HEK293 (cell line): Measurements from ENCODE around the gene AP3S2.

Experiments
- TRIM28 ChIP-seq: IDR thresholded peaks from 2 replicates; pipeline ENCODE4 v1.6.1; 2011; ENCODE audit warnings: low read length, control low read depth, borderline replicate concordance
- YY1 ChIP-seq: fragments of 450-650 bp; formaldehyde crosslinking; IDR thresholded peaks from 2 replicates; pipeline ENCODE4 v1.5.1; 2018; ENCODE audit warnings: missing biosample characterization, missing genetic modification characterization
- ZBTB1 ChIP-seq: fragments of 450-650 bp; formaldehyde crosslinking; IDR thresholded peaks from 2 replicates; pipeline ENCODE4 v1.5.1; 2016; ENCODE audit warnings: missing biosample characterization, missing genetic modification characterization
- ZBTB7A ChIP-seq: fragments of 450-650 bp; formaldehyde crosslinking; IDR thresholded peaks from 2 replicates; pipeline ENCODE4 v1.5.1; 2016; ENCODE audit warnings: low read depth, missing biosample characterization, missing genetic modification characterization
- ZNF473 ChIP-seq: fragments of 450-650 bp; formaldehyde crosslinking; IDR thresholded peaks from 2 replicates; pipeline ENCODE4 v1.5.1; 2017; ENCODE audit warnings: missing biosample characterization, missing genetic modification characterization
- ZNF701 ChIP-seq: fragments of 450-650 bp; formaldehyde crosslinking; IDR thresholded peaks from 2 replicates; pipeline ENCODE4 v1.5.1; 2016; ENCODE audit warnings: missing biosample characterization, missing genetic modification characterization
- TF ChIP-seq, protein P1 (sequence below): IDR thresholded peaks from 2 replicates; pipeline ENCODE4 v1.6.1; 2011; ENCODE audit warnings: mild to moderate bottlenecking, low read depth, low read length, borderline replicate concordance
- TF ChIP-seq, protein P2 (sequence below): fragments of 450-650 bp; formaldehyde crosslinking; IDR thresholded peaks from 2 replicates; pipeline ENCODE4 v1.5.1; 2016; ENCODE audit warnings: missing biosample characterization, missing genetic modification characterization
- TF ChIP-seq, protein P3 (sequence below): fragments of 450-650 bp; formaldehyde crosslinking; IDR thresholded peaks from 2 replicates; pipeline ENCODE4 v1.5.1; 2017; ENCODE audit warnings: missing biosample characterization, missing genetic modification characterization
- TF ChIP-seq, protein P4 (sequence below): sonication (generic); formaldehyde crosslinking; IDR thresholded peaks from 2 replicates; pipeline ENCODE4 v1.8.1; 2022; ENCODE audit warnings: mild to moderate bottlenecking, moderate library complexity, missing genetic modification reagents

DNA sequence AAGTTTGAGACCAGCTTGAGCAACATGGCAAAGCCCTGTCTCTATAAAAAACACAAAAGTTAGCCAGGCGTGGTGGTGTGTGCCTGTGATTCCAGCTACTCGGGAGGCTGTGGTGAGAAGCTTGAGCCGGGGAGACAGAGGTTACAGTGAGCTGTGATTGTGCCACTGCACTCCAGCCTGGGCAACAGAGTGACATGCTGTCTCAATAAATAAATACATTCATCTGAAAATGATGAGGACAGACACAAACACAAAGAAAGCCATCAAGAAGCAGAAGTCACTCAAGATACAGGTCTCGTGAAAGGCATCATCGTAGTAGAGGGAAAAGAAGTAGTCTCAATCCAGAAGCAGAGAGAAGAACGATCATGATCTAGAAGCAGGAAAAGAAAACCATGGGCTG is 18.1 kb downstream of the AP3S2 start:
- TF ChIP-seq, protein P1, sequence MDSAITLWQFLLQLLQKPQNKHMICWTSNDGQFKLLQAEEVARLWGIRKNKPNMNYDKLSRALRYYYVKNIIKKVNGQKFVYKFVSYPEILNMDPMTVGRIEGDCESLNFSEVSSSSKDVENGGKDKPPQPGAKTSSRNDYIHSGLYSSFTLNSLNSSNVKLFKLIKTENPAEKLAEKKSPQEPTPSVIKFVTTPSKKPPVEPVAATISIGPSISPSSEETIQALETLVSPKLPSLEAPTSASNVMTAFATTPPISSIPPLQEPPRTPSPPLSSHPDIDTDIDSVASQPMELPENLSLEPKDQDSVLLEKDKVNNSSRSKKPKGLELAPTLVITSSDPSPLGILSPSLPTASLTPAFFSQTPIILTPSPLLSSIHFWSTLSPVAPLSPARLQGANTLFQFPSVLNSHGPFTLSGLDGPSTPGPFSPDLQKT, result no peak
- TF ChIP-seq, protein P2, sequence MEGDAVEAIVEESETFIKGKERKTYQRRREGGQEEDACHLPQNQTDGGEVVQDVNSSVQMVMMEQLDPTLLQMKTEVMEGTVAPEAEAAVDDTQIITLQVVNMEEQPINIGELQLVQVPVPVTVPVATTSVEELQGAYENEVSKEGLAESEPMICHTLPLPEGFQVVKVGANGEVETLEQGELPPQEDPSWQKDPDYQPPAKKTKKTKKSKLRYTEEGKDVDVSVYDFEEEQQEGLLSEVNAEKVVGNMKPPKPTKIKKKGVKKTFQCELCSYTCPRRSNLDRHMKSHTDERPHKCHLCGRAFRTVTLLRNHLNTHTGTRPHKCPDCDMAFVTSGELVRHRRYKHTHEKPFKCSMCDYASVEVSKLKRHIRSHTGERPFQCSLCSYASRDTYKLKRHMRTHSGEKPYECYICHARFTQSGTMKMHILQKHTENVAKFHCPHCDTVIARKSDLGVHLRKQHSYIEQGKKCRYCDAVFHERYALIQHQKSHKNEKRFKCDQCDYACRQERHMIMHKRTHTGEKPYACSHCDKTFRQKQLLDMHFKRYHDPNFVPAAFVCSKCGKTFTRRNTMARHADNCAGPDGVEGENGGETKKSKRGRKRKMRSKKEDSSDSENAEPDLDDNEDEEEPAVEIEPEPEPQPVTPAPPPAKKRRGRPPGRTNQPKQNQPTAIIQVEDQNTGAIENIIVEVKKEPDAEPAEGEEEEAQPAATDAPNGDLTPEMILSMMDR, result no peak
- no peak for TF ChIP-seq ZNF473 (tag by site-specific recombination)
- TF ChIP-seq TRIM28, result no peak
- TF ChIP-seq, protein P3, sequence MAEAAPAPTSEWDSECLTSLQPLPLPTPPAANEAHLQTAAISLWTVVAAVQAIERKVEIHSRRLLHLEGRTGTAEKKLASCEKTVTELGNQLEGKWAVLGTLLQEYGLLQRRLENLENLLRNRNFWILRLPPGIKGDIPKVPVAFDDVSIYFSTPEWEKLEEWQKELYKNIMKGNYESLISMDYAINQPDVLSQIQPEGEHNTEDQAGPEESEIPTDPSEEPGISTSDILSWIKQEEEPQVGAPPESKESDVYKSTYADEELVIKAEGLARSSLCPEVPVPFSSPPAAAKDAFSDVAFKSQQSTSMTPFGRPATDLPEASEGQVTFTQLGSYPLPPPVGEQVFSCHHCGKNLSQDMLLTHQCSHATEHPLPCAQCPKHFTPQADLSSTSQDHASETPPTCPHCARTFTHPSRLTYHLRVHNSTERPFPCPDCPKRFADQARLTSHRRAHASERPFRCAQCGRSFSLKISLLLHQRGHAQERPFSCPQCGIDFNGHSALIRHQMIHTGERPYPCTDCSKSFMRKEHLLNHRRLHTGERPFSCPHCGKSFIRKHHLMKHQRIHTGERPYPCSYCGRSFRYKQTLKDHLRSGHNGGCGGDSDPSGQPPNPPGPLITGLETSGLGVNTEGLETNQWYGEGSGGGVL, result no peak
- TF ChIP-seq ZNF701 (tag by site-specific recombination), result no peak
- no peak for TF ChIP-seq ZBTB1 (tag by site-specific recombination)
- no peak for TF ChIP-seq ZBTB7A (tag by site-specific recombination)
- TF ChIP-seq, protein P4, sequence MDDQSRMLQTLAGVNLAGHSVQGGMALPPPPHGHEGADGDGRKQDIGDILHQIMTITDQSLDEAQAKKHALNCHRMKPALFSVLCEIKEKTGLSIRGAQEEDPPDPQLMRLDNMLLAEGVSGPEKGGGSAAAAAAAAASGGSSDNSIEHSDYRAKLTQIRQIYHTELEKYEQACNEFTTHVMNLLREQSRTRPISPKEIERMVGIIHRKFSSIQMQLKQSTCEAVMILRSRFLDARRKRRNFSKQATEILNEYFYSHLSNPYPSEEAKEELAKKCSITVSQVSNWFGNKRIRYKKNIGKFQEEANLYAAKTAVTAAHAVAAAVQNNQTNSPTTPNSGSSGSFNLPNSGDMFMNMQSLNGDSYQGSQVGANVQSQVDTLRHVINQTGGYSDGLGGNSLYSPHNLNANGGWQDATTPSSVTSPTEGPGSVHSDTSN (CRISPR knock-in tag), result no peak
- TF ChIP-seq YY1, result no peak
